H1 (cell line): ENCODE data around the gene ARAP2. TPM values are rescaled to one million over a fixed set of nuclear protein-coding genes. Genes with fewer than 3 reads are reported as not detected.

Source experiments
- CBX8 ChIP-seq: fragments of 300-800, 300-1000 bp; sonication (generic); IDR thresholded peaks from 2 replicates; pipeline ENCODE4 v1.7.1; 2016; ENCODE audit warnings: low read depth, low read length, borderline replicate concordance
- CEBPB ChIP-seq: IDR thresholded peaks from 2 replicates; pipeline ENCODE4 v1.6.1; 2012; ENCODE audit warnings: low read depth, low read length
- EZH2 ChIP-seq: fragments of 200-600 bp; sonication (generic); IDR thresholded peaks from 2 replicates; pipeline ENCODE4 v1.7.1; 2012; ENCODE audit warnings: low read depth, mild to moderate bottlenecking, moderate library complexity, low read length, inconsistent platforms; ENCODE audit not compliant: severe bottlenecking
- JUN ChIP-seq: IDR thresholded peaks from 2 replicates; pipeline ENCODE4 v1.6.1; 2011; ENCODE audit warnings: low read depth, mild to moderate bottlenecking, improper control_type of control experiment, low read length
- NRF1 ChIP-seq: IDR thresholded peaks from 2 replicates; pipeline ENCODE4 v1.6.1; 2011; ENCODE audit warnings: mild to moderate bottlenecking, low read depth, low read length, improper control_type of control experiment
- PHF8 ChIP-seq: fragments of 200-600 bp; sonication (generic); conservative IDR thresholded peaks from 2 replicates; pipeline ENCODE4 v1.7.1; 2012; ENCODE audit warnings: low read depth, mild to moderate bottlenecking, inconsistent platforms, low read length, moderate library complexity
- POLR2AphosphoS5 ChIP-seq: IDR thresholded peaks from 2 replicates; pipeline ENCODE4 v1.6.1; 2011; ENCODE audit warnings: low read depth, low read length
- SP2 ChIP-seq: IDR thresholded peaks from 2 replicates; pipeline ENCODE4 v1.6.1; 2012; ENCODE audit warnings: mild to moderate bottlenecking, low read length, inconsistent platforms
- SUZ12 ChIP-seq: fragments of 200-600 bp; sonication (generic); IDR thresholded peaks from 2 replicates; pipeline ENCODE4 v1.6.1; 2012; ENCODE audit warnings: mild to moderate bottlenecking, inconsistent platforms, low read length, moderate library complexity, mixed read lengths
- polyA plus RNA-seq, 7 experiments: library from polyadenylated mRNA; depleted of rRNA in 3 of 7; stranded (reverse) in 5 of 7; unstranded in 2 of 7; fragments of >200 nt in 5 of 7; fragments of 200-250 nt in 2 of 7; gene quantifications; 1 replicate in 5 of 7; 2 replicates in 1 of 7; 4 replicates in 1 of 7; pipeline versions ENCODE4 v1.2.1 to v1.2.3, GENCODE V29; 2011 to 2013; ENCODE audit warnings: missing spikeins in 2 of 7, mixed read lengths in 2 of 7
- total RNA-seq: library from RNA; stranded (reverse); fragmentation: NEBNext Ultra II Directional; extraction: Animal tissue kit (Norgen Biotek cat#: 25700); gene quantifications from 2 replicates; pipeline ENCODE4 v1.2.1, GENCODE V29; 2021

Gene ARAP2
- total and polyA plus RNA-seq, 2 of the 8 experiments (the other 6 are each of a cell fraction or from before 2014, with no cell fraction given): 0.15 to 2.3 TPM

GRCh38 chr4:36242629-36243354 is 1.5 kb downstream of the ARAP2 start (continued):
- TF ChIP-seq PHF8 (no peak), JUN (no peak), CEBPB (no peak), EZH2 (no peak), NRF1 (no peak), CBX8 (no peak), POLR2AphosphoS5 (no peak), SP2 (no peak), SUZ12 (no peak)
